HK-2 (cell line): ENCODE results near the gene STEAP2.

Source experiments
- DNase-seq: peaks from one replicate; pipeline ENCODE4 v3.0.0-alpha.2; 2018; ENCODE audit not compliant: unreplicated experiment

Gene STEAP2

GRCh38 chr7:90192876-90193750 is 18.4 kb upstream of the STEAP2 start:
- DNase-seq = no peak

- DNase-seq = no peak
Measured at GRCh38 chr7:90194911-90195809, 16.4 kb upstream of the STEAP2 start.

- DNase-seq = no peak
Measured at GRCh38 chr7:90201500-90202195, 9.9 kb upstream of the STEAP2 start.

GRCh38 chr7:90207956-90208355 is 3.6 kb upstream of the STEAP2 start:
- DNase-seq = no peak

- DNase-seq = no peak
Measured at GRCh38 chr7:90209776-90210175, 1.8 kb upstream of the STEAP2 start.

- no peak for DNase-seq
Measured at GRCh38 chr7:90210475-90210874, 1.1 kb upstream of the STEAP2 start.

GRCh38 chr7:90210981-90211380 is 559 bp upstream of the STEAP2 start:
- no peak for DNase-seq

- DNase-seq = no peak
Measured at GRCh38 chr7:90212149-90212495, 582 bp downstream of the STEAP2 start.

GRCh38 chr7:90213521-90213920 is 2.0 kb downstream of the STEAP2 start:
- DNase-seq = no peak

GRCh38 chr7:90216080-90216674 is 4.6 kb downstream of the STEAP2 start:
- DNase-seq = no peak

GRCh38 chr7:90216771-90217170 is 5.2 kb downstream of the STEAP2 start:
- DNase-seq = no peak

- no peak for DNase-seq
Measured at GRCh38 chr7:90222390-90222789, 10.8 kb downstream of the STEAP2 start.

- DNase-seq = no peak
Measured at GRCh38 chr7:90222811-90223725, 11.5 kb downstream of the STEAP2 start.

- no peak for DNase-seq
Measured at GRCh38 chr7:90224195-90224594, 12.7 kb downstream of the STEAP2 start.

GRCh38 chr7:90225181-90225580 is 13.6 kb downstream of the STEAP2 start:
- no peak for DNase-seq

- DNase-seq = no peak
Measured at GRCh38 chr7:90225601-90226000, 14.1 kb downstream of the STEAP2 start.

GRCh38 chr7:90227259-90227658 is 15.7 kb downstream of the STEAP2 start:
- no peak for DNase-seq

- no peak for DNase-seq
Measured at GRCh38 chr7:90229682-90230081, 18.1 kb downstream of the STEAP2 start.

GRCh38 chr7:90230834-90231233 is 19.3 kb downstream of the STEAP2 start:
- no peak for DNase-seq

GRCh38 chr7:90231304-90231703 is 19.8 kb downstream of the STEAP2 start:
- DNase-seq = no peak

- no peak for DNase-seq
Measured at GRCh38 chr7:90232430-90232829, 20.9 kb downstream of the STEAP2 start.
